Loucy (cell line): ENCODE results near the gene ICAM5.

Experiments
- EZH2phosphoT487 ChIP-seq: fragments of 200-600 bp; IDR thresholded peaks from 2 replicates; pipeline ENCODE4 v1.6.1; 2018; ENCODE audit warnings: antibody characterized with exemption, mild to moderate bottlenecking, moderate library complexity, borderline replicate concordance
- TF ChIP-seq, protein P1 (sequence below): fragments of 200-600 bp; sonication (generic); conservative IDR thresholded peaks from 2 replicates; pipeline ENCODE4 v1.5.1; 2014; ENCODE audit warnings: mild to moderate bottlenecking, antibody characterized with exemption, low read length

DNA sequence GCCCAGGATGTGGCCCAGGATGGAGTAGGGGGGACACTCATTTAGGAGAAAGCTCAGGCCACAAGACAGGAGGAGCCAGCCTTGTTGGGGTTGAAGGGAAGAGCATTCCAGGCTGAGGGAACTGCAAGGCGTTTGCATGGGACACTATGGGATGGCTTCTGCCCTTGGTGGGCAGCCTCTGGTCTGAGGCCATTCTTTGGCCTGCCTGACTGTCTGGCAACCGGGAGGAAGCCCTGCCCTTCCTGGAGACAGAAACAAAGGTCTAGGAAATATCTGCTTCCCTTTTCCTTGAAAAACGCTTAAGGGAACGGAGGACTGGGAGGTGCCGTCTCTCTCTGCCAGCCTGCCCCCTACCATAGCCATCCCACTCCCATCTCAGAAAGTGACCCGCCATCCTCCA lies 21.7 kb upstream of the ICAM5 start:
- TF ChIP-seq, protein P1, sequence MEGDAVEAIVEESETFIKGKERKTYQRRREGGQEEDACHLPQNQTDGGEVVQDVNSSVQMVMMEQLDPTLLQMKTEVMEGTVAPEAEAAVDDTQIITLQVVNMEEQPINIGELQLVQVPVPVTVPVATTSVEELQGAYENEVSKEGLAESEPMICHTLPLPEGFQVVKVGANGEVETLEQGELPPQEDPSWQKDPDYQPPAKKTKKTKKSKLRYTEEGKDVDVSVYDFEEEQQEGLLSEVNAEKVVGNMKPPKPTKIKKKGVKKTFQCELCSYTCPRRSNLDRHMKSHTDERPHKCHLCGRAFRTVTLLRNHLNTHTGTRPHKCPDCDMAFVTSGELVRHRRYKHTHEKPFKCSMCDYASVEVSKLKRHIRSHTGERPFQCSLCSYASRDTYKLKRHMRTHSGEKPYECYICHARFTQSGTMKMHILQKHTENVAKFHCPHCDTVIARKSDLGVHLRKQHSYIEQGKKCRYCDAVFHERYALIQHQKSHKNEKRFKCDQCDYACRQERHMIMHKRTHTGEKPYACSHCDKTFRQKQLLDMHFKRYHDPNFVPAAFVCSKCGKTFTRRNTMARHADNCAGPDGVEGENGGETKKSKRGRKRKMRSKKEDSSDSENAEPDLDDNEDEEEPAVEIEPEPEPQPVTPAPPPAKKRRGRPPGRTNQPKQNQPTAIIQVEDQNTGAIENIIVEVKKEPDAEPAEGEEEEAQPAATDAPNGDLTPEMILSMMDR = no peak
- no peak for TF ChIP-seq EZH2phosphoT487
